CD4-positive, alpha-beta T cell treated with Interleukin-1 beta for 1 hour (primary cell): ENCODE measurements around the gene SF1.

ENCODE experiments used
- DNase-seq, 2 donors: peaks; one replicate each; pipeline ENCODE4 v3.0.0-alpha.2; 2020 to 2022

SF1 gene

DNA sequence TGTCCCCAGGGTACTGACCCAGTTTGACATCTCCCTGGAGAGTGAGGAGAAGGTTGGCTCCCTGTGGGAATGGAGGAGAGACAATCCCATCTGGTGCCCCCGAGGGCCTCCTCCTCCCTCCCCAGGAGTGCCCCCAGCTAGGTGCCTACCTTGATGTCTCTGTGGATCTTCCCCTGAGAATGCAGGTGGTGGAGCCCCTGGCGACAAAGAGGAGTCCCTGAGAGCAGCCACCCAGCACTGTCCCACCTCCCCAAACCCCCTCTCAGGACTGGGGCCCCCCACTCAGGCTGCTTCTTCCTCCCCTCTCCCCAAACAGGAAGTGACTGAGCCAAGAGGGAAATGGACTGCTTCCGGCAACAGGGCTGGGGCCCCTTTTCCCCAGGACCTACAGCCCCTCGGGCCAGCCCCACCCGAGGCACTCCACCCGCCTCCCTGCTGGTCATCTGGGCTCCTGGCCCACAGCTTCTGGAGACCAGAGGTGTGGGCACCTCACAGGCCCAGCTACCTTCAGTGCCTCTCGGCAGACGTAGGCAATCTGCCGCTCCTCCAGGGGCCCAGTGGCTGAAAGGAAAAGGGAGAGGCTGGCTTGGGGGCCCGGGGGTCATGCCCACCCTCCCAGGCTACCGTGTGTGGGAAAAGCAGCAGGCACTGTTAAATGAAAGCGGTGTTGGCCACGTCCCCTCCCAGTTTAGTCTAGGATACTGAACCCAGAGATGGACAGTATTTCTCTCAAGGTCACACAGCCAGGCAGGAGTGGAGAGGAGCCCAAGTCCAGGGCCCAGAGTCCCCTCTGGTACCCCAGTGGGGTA lies 23.4 kb upstream of the SF1 start:
- DNase-seq = peak in 1 of 2 donors; percentile 9

DNA sequence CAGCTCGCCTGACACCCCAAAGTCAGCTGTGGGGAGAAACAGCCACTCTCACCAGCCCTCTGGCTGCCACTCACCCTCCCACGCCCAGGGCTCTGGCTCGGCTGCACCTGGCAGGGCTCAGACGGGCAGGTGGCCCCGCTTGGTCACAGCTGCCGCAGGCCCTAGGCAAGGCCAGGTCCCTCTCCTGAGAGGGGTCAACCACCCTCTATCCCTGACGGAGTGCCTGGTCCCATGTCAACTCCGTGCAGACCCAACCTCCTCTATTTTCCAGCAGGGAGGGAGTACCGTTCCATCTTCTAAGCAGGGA lies 22.8 kb upstream of the SF1 start:
- peak in 1 of 2 donors; percentile 11 for DNase-seq

GRCh38 chr11:64800303-64801157 lies 22.2 kb upstream of the SF1 start:
- DNase-seq = no peak

DNA sequence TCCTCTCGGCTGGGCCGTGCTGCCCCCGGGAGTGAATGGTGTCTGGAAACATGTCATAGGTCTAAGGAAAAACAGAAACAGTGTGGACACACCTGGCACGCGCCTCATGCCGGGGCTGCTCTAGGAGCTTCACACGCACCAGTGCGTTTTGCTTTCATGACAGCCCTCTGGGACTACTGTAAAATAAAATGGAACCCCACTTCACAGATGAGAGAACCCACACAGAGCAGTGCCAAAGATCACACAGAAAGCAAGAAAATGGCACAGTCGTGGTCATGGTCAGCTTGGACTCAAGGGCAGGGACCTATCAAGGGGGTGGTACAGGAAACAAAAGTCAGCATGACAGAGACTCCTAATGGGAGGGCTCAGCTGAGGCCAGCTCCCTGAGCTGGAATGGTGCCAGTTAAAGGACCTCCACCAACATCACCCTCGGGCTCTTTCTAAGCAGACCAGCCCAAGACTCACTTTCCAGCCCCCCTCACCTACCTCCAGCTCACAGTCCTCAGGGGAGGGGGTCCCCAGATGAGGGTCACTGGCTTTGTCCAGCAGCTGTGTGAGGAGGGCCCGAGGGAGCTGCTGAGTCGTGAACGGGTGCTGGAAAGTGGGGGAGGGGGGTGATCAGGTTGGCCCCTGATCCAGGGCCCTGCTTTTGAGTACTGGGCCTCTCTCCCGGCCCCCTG lies 21.4 kb upstream of the SF1 start:
- DNase-seq = peak in 1 of 2 donors; percentile 20

DNA sequence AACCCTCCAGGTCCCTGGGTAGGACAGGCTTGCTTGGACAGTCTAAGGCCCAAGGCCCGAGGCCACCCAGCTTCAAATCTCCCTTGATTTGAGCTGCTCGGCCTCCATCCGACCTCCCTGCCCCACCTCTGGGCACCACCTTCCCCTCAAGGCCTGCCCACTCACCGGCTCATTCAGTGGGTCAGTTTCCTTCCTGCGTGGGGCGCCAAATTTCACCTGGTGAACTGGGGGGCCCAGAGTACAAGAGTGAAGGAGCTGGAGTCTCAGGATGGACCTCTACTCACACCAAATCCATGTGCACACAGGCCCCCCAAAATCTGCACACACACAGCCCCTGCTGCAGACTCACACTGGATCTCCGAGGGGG lies 20.9 kb upstream of the SF1 start:
- DNase-seq = no peak

- no peak for DNase-seq
Observed at GRCh38 chr11:64796757-64797541, 18.6 kb upstream of the SF1 start.

GRCh38 chr11:64796047-64796756 lies 17.9 kb upstream of the SF1 start:
- no peak for DNase-seq

GRCh38 chr11:64794526-64794925 lies 16.2 kb upstream of the SF1 start:
- DNase-seq = no peak

DNA sequence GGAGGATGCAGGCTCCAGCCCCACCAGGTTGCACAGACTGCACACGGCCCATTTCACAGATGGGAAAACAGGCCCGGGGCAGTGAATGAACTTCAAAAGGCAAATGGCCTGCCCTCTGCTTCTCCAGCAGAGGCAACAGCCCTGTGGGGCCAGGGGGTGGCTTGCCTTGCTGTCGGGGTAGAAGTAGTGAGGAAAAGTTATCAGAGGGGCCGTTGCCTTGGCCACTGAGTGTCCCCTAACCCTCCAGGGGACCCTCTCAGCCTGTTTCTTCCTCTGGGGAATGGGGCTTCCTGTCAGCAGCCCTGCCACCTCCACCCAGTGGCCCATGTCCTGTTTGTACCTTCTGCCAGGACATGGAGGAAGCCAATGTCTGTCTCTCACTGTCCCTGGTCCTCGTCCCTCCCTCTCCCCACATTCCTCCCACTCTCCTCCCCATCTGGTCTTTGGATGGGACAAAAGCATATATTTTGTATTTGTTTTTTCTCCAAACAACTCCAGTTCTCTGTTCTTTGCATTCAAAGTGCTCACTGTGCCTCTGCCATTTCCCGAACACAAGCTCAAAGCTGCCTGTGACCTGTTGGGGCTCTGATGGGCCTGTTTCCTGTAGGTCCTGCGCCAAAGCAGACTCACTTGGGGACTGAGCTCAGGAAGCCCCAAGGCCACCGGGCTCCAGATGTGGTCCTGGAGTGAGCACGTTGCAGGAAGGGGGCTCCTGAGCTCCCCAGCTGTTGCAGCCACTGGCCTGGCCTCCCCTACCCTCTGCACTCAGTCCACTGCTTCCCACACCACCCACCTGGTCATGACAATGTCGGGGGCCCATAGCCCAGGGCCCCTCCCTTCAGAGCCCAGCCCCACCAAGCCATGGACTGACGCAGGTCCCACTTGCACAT lies 15.2 kb upstream of the SF1 start:
- no peak for DNase-seq

GRCh38 chr11:64792482-64792881 lies 14.1 kb upstream of the SF1 start:
- no peak for DNase-seq

- DNase-seq = no peak
Observed at GRCh38 chr11:64791781-64792291, 13.5 kb upstream of the SF1 start.

GRCh38 chr11:64790205-64791095 lies 12.1 kb upstream of the SF1 start:
- no peak for DNase-seq

DNA sequence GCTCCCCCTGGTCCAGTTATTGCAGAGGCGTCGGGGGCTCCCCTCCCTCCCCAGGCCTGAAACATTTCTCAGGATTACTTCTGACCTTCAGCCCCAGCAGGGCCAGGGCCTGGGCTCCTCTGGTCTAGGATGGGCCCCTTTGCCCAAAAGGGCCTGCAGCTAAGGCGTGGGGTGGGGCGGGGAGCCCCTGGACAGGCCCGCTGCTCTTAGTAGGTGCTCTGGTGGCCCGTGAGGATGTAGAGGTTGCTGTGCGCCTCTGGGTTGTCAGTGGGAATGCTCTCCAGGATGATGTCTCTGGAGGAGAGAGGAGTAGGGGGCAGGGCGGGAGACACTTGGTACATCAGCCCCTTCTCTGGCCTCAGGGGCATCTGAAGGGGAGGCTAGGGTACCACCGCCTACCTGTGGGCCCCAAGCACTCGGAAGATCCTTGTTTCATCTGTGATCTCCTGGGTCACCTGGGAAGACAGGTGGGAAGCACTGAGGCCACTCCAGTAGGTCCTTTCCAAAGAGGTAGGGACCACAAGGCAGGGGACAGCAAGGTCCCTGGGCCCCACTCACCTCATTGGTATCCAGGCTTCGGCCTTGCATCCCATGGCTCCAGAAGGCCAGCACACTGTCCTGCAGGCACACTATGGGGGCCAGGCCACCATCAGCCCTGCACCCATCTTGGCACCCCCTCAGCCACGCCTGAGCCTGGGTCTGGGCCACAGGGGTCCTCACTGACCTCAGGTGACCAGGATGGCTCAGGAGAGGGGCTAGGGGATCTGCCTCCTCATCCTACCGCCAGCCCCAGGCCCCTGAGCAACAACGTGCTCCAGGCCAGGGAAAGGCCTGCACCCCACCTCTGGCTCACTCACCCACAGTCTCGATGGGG lies 11.2 kb upstream of the SF1 start:
- DNase-seq = no peak

- no peak for DNase-seq
Observed at GRCh38 chr11:64788321-64789215, 10.2 kb upstream of the SF1 start.

- DNase-seq = peak; percentile 67 to 73
Observed at GRCh38 chr11:64787526-64788320, 9.4 kb upstream of the SF1 start.

DNA sequence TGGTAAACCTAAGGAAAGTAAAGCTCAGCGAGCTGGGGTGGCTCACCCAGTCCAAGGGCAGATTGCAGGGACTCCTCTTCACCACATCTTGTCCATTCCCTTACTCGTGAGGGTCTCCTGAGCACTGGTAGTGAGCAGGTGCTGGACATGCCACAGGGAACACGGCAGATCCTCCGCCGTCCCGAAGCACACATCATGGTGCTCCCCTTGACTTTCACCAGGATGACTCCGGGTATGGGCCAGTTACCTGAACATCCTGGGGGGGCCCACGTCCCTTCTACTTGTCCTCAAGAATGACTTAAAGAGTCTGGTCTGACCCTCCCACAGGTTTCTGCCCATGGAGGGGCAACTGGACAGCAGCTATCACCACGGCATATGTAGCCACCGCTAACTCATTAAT lies 8.0 kb upstream of the SF1 start:
- DNase-seq = no peak
